NCI-H1436 (cell line): ENCODE measurements around the gene GNAT2.
"Not testable (repeated sequence)": the region's sequence is repeated elsewhere in the genome, so short reads cannot be mapped to it uniquely, and the experiment has no call there.

Source experiments
- DNase-seq: peaks from one replicate; lab custom pipeline; 2025; lab: John Stamatoyannopoulos, UW

The GNAT2 gene

DNA sequence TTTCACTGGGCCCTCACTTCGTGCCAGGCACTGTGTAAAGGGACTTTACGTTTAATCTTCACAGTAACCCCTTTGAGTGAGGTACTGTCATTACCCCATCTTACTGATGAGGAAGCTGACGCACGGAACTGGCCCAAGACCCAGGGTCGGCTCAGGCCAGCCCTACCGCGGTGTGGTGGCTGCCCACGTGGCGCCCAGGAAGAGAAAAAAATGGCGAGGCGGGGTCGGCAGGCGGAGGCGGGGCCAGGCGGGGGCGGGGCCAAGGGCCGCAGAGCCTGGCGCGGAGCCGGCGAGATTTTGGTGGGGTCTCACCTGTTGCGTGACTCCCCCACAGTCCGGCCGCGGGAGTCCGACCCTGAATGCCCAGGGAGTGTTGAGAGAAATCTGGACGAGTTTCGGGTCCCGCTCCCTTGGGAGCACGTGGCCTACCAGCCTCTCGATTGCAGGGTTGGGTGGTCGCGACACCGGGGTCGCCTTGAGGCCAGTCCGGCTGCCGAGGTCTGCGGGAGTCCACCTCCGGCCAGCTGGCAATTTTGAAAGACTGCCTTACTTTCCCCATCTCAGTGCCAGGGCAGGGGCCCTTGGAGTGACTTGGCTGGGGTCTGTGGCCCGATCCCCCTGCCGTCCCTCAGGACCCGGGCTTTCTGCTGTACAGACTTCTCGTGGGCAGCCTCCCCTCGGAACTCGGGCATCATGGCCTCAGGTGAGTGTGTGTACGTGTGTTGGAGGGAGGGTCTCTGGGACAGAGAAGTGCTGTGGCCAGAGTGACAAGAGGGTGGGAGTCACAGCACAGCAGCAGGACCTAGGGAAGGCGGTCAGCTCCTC is at the start of gene GNAT2, which contains the start of gene AMPD2:
Gene GNAT2 (minus strand): TSS at position 41 of the 825 bp plus-strand sequence. CDS start 6,746 bp downstream, outside the sequence.
Gene AMPD2 (plus strand): TSS at position 262 of the 825 bp plus-strand sequence. CDS start 1,339 bp downstream, outside the sequence.
- DNase-seq = peak; percentile 45

DNA sequence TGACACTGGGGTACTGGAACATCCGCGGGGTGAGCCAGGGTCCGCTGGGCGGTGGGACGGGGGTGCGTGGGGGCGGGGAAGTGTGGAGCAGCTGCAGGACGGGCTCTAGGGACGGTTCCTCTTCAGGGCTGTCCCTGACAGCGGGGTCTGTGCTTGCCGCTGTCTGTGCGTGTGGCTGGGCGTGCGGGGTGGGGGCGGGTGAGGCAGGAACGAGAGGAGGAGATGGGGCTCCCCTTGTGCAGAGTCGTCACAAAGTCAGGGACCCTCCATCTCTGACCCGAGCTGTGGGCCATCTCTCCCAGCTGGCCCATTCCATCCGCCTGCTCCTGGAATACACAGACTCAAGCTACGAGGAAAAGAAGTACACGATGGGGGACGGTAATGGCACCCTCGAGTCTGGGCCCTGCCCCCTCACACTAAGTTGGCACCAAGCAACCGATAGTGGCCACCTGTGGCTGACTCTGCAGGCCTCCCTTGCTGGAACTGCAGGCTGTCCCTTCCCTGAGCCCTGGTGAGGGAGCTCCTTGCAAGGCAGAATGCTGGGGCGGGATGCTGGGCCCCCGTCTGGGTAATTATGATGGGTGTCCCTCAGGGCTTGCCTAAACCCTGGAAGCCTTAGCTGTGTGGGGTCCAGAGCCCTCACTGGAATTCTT is 48.8 kb upstream of the GNAT2 start:
- no peak for DNase-seq

DNA sequence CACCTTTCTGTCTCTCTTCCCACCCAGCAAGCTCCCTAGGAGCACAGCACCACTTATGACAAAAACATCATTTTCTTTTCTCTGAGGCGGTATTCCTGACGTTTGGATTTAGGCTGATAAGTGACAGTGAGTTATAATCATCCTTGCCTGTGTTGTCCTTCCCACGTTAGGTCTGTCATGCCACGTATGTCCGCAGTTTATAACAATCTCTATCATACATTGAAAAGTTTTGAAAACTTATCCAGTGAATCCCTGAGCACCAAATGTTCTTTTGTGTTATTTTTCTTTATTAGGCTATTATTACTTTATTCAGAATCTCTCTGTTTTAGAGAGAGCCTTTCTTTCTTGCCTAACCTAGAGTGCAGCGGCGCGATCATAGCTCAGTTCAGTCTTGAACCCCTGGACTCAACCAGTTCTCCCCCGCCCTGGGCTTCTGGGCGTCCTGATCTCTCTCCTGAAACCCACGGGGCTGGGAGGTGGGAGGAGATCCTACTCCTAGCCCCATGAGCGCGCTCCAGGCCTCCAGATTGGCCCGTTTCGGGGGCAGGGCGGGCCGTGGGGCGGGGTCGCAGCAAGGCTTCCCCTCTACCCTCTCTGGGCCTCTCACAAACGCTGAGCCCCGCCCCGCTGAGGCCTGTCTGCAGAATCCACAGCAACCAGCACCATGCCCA is 48.2 kb upstream of the GNAT2 start, which contains the start of gene GSTM2:
Gene GSTM2 (plus strand): TSS at position 606 of the 671 bp plus-strand sequence. CDS start 59 bp downstream, at position 665.
- peak; percentile 88 for DNase-seq

DNA sequence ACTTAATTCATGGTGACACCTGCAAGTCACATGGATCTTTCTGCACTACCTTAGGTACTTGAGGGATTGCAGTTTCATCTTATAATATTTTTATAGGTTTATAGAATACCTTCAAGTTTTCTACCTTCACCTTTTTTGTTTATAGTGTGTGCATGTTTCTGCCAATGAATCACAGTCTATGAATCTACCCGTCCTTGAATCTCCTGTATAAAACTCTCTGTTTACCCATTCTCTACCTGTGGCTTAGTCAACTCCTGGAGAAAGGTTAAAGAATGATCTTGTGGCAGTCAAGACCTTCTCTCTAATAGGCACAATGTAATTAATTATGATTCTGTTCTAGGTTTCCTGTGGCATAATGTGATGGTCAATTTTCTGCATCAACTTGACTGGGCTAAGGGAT is 45.3 kb upstream of the GNAT2 start:
- DNase-seq = no peak

DNA sequence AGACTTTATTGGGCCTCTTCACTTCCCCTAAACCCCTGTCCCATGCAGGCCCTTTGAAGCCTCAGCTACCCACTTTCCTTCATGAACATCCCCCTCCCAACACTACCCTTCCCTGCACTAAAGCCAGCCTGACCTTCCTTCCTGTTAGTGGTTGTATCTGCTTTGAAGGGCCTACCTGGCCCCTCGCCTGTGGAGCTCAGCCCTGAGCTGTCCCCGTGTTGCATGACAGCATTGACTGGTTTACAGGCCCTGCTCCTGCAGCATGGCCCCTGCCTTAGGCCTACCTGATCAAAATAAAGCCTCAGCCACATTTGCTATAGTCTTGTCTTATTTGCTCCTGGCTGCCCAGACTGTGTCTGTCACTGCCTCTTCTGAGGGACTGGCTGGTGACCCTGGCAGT is 42.0 kb upstream of the GNAT2 start:
- DNase-seq = no peak

DNA sequence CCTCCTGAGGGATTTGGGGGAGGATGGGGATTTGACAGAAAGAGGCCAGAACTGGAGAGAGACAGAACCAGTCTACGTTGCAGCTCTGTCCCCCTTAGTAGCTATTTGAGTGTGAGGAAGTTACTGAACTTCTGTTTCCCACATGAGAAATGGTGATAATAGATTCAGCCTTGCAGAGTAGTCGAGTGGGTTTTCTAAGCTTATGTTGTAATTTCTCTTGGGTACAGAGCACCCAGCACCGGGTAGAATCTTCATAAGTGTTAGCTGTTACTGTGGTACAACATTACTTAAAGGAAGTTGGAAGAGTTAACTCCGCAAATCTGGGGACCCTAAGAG is 41.2 kb upstream of the GNAT2 start:
- DNase-seq = not testable (repeated sequence)

DNA sequence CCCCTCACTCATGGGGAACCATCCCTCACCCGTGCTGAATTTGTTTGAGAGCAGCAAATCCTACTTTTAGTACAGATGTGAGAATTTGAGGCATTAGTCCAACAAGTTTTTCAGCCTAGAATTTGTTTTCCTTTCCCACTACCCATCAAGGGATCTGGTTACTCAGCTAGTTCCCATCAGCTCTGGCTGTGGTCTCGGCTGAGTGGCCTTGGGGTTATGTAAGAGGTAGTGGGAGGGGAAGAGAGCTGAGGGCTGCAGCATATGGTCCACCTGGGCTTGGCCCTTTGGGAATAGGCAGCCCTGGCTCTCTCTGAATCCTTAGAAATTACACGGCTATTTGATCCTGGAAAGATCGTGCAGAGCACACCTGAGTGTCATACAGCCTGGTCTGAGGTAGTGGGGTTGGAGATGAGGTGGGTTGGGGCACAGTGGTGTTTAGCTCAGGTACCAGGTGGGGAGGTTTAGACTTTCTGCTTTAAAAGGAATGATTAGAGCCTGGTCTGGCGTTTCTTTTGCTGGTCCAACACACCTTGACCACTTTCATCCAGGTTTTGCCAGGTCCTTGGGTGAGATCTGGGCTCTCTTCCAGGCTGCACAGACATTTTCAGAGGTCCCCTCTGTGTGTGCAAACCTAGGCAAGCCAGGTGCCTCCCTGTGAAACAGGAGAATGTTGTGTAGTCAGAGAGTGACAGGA is 40.7 kb upstream of the GNAT2 start:
- no peak for DNase-seq

DNA sequence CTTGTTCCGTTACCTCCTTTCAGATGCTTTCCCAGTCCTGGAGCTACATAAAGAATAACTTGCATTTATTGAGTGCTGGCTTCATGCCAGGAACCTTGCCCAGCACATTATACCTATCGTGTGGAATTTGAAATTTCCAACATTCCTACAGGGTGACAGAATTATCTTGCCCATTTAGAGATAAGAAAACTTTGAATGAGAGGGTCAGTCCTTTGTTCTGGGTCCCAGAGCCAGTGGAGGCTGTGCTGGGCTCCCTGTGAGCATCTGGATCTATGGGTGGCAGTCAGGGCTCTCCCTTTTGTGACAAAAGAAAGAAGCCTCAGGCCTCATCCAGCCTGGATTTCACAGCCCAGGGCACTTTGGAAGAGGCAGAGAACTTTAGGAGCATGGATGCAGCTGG is 39.7 kb upstream of the GNAT2 start:
- no peak for DNase-seq

DNA sequence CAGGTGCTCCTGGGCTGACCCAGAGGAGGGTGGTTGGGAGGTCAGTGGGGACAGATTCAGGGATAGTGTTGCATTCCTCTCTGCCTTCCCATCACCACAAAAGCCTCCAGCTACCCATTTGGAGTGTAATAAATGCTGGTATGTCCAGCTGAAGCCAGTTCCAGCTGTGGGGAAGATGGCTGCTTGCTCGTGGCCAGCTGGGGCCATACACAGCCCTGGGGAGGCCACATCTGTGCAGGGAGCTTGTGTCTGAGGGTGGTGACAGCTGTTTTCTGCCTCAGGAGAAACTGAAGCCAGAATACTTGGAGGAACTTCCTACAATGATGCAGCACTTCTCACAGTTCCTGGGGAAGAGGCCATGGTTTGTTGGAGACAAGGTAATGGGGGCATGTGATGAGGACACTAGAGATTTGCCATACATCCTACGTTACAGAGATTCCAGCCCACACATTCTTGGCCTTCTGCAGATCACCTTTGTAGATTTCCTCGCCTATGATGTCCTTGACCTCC is 39.2 kb upstream of the GNAT2 start:
- no peak for DNase-seq

DNA sequence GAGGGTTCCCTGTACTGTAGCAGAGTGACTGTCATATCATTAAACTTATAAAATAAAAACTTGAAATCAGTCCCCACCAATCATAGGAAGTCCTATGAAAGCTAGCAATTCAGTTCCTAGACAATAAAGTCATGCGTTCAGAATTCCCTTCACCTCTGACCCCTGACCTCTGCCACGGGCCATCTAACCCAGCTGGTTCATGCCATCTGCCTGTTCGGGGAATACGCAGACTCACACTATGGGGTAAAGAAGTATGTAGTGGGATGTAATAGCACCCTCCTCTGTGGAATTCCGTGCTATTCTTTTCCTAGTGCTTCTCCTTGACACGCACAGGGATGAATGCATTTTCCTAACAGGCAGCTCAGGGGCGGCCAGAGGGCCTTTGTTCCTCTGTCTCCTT is 38.6 kb upstream of the GNAT2 start:
- no peak for DNase-seq

DNA sequence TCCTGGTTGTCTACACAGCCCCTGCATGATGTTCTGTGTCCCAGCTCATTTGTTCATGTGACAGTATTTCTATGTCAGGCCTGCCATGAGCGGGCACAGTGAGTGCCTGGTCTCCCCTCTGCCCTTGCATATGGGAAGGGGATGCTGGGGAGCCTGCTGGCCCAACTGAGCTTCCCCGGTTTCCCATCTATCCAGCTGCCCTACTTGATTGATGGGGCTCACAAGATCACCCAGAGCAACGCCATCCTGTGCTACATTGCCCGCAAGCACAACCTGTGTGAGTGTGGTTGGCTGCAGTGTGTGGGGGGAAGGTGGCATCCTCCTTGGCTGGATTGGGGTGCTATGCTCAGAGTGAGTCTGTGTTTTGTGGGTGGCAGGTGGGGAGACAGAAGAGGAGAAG is 38.0 kb upstream of the GNAT2 start:
- no peak for DNase-seq

DNA sequence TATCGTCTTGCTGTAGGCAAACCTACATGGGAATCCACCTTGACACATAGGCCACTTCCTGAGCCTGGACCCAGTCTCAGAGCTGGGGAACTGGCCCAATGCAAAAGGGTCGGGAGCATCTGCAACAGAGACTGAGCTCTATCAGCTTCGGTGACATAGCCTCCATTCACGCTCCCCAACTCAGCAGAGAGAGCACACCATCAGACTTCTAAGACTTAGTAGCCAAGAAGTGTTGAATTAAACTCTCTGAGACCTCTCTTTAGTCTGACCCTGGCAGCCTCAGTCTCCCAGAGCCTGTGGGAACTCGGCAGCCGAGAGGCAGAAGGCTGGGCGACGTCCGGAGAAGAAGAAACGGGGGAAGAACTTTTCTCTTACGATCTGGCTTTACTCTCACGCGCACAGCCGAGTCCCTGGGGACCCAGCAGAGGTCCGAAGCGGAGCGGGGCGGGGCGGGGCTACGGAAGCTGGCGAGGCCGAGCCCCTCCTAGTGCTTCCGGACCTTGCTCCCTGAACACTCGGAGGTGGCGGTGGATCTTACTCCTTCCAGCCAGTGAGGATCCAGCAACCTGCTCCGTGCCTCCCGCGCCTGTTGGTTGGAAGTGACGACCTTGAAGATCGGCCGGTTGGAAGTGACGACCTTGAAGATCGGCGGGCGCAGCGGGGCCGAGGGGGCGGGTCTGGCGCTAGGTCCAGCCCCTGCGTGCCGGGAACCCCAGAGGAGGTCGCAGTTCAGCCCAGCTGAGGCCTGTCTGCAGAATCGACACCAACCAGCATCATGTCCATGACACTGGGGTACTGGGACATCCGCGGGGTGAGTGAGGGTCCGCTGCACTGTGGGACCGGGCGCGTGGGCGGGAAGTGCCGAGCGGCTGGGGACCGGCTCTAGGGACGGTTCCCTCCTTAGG is 36.5 kb upstream of the GNAT2 start, which contains the start of gene GSTM4:
Gene GSTM4 (plus strand): TSS at position 485 of the 905 bp plus-strand sequence. CDS start 291 bp downstream, at position 776.
- peak; percentile 73 for DNase-seq

DNA sequence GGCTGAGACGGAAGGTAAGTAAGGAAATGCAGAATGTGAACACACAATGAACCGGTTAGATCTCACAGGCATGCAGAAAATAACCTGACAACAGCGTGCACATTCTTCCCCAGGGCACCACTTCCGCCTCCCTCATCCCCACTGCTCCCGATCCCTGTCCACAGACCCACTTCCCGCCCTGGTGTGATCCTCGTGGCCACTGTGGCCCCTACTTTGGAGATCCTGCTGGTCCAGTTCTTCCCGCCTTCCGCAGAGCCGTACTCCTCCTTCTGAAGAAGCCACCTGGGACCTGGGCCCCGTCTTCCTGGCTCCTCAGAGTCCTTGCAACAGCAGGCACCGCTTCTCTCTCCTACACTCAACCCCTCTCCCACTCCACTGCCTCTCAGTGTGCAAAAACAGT is 35.1 kb upstream of the GNAT2 start:
- DNase-seq = no peak

DNA sequence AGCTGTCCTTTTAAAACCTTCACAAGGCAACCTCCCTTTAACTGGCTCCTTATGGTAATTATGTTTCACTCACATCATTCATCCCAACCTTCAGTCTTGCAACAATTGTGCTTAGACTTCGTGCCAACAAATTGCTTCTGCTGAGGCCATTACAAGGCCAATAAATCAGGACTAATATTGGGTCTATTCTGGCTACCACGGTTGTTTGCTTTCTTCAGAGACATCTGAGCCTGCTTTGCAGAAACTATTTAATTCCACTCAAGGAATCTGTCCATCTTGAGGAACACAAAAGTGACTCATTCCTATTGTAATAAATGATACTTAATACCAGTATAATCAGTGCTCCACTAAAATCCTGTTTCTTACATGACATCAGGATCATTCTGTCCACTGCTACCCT is 33.9 kb upstream of the GNAT2 start:
- DNase-seq = no peak

DNA sequence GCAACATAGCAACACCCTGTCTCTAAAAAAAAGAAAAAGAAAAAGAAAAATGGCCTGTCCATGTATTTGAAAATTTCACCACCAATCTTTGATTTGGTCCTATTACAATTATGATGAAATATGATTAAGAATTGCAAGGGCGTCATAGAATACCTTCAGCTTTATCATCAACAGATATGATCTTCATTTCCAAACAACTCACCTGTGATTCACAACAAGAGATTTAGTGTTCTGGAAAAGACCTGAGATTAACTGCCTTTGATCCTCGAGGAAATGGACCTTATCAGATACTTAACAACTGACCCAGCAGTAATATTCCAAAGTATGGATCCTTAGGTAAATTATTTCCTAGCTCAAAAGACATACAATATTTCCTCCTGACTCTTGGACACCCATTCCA is 33.0 kb upstream of the GNAT2 start:
- DNase-seq = no peak

DNA sequence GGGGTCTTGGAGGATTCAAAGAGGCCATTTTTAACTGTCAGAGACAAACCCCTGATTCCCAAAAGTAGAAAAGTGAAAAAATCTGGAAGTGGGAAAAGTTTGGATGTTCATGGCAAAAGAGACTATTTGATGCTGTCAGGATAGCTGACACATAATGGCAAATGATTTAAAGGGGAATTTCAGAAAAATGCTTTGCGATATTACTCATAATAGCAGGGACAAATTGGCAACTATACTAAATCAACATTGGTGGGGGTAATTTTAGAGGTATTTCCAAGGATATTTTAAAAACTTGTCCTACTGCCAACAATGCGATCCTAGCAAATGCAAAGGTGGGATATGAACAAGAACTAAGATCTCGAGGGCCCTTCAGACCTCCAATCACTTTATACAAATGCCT is 31.2 kb upstream of the GNAT2 start:
- DNase-seq = no peak

DNA sequence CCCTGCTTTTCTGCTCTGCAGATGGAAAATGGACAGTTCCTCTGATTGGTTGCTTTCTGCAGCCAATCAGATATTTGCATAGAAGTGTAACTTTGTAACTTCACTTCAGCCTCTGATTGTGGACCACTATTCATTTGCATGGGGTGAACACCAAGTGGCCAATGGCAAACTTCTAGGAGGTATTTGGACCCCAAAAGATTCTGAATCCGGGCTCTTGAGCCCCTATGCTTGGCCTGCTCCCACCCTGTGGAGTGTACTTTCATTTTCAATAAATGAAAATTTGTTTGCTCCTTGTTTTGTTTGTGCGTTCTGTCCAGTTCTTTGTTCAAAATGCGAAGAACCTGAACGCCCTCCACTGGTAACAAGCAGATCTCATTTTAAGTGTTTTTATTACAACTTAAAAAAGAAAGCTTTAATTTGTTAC is 30.1 kb upstream of the GNAT2 start:
- no peak for DNase-seq

DNA sequence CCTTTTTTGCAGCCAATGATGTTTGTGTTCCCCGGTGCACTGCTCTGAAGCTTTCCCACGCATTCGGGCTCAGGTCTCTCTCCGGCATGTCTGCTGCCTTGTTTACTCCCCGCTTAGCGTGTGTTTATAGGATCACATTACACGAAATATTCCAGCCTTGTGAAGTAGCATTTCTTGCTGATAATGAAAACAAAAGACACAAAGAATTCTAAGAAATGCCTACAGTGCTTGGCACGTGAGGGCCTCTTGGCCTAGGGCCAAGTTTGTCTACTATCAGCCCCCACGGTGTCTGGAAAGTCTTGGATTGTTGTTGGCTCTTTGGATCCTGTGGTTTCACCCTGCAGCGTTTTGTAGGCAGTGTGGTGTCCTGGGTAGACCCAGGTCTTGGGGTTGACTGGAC is 25.3 kb upstream of the GNAT2 start:
- DNase-seq = no peak

DNA sequence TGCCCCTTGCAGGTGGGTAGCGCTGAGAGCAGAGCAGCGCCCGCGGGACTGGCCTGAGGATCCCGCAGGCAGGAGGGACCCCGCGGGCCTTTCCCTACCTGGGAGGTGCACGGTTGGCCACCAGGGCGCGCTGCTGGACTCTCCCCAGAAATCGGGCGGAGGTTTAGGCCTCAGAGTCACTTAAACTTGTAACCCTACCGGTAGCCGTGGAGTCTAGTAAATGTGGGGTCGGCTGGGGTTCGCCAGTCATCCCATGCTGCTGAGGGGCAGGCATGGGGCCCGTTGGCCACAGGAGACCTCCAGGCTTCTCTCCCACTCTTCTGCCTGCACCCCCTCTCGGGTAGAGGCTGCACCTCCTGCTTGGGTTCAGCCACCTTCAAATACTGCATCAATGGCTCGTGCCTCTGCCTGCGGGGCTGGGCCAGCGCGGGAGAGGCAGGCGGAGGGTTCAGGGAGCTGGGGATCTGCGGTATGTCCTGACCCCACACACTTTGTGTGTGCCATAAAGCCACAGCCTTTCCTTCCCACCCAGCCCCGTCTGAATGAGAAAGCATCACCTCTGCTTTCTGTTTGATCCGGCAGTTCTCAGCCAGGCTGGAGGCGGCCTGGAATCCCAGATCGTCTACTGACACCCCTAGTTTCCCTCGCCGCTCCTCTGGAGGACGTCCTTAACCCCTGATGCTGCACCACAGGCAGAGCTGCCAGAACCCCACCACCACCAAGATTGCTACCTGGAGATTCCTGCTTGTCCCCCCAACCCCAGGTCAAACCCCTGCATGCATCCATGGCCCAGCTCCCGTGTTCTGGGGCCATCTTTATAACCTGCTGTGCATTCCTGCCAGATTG is 24.2 kb upstream of the GNAT2 start:
- DNase-seq = peak; percentile 43

DNA sequence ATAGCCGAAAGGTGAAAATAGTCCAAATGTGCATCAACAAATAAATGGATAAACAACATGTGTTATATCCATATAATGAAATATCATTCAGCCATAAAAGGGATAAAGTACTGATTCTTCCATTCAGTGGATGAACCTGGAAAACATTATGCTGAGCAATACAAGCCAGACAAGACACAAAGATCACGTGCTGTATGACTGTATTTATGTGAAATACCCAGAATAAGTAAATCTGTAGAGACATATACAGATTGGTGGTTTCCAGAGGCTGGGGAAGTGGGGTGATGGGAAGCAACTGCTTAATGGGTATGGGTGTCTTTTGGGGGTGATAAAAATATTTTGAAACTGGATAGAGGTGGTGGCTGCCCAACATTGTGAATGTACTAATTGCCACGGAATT is 23.2 kb upstream of the GNAT2 start:
- no peak for DNase-seq
